Activated CD8-positive, alpha-beta memory T cell treated with anti-CD3 and anti-CD28 coated beads, Interleukin-2, amount 50 U/mL, for 24 hours (primary cell): ENCODE measurements around the gene TWIST2.

Source experiments
- DNase-seq: peaks from one replicate; pipeline ENCODE4 v3.0.0-alpha.2; 2020; ENCODE audit errors: extremely low read depth

TWIST2 gene

DNA sequence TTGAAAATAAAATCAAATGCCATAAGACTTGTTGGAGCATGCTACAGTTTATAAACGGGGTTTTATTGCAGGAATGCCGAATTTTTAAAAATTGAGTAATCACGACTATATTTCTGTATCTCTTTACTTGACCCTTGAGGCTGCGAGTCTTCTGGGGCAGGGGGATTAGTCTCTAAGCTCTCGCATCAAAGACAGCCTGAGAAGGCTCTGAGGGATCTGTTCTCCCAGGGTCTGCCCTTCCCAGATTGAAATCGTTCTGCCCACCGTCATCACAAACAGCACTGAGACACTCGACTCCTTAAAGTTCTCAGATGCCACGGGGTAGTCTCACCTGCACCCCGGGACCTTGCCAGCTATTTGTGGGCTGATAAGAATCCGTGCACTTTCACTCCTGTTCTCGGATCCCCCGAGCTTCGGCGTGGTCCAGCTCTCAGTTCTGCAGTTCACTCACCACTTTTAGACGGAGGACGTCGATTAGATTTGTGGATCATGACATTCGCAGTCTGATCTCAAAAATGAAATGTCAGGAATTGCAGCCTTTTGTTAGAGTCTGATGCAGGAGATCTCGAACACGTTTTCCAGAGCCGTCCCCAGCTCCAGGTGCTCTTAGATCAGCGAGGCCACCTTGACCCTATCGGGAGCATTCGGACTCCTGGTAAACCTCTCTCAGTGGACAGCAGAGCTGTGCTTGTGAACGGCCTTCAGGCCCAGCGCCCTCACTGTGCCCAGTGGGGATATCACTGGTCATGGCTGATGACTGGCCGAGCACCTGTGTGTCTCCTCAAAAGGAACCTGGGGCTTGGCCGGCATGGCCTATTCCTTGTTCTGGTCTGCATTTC is 43.0 kb downstream of the TWIST2 start:
- DNase-seq, result no peak

DNA sequence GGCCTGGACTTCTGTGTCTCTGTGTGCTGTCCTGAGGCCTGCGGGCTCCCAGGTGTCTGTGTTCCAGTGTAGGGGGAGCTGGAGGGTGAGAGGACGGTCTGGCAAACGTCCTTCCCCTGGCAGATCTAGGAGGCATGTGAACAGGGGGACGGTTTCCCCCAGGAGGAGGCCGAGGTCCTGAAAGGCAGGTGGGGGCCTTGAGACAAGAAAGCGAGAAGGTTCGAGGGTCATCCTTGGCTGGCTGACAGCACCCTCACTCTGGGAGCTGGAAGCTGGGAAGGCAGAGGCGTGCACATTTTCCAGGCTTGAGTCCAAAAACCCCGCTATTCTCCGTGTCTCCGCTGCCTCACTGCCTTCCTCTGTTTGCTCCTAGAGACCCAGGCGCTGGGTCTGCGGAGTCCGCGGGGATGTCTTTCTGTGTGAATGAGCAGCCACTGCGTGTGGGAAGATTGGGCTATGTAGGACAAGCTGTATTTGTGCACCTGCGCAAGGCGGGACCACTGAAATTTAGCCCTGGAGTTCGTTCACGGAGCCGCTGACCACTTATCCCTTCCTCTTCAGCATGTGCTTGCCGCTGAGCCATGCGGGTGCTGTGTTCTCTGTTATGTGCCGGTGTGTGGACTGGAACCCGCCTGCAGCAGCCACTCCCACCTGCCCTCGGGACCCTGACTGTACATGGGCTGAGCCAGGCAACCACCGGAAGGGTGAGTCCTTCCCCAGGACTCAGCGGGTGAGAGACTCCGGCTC is 43.7 kb downstream of the TWIST2 start:
- no peak for DNase-seq

DNA sequence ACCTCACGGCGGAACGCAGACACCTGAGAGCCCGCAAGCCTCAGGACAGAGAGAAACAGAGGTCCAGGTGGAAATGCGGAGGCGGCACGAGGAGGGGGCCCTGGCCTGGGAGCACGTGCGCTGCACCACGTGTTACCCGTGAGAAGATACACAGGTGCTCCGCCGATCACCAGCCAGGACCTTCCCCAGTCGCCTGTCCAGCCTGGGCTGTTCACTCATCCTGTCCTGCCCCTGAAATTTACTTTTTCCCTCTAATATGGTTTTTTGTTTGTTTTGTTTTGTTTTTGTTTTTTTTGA is 44.3 kb downstream of the TWIST2 start:
- DNase-seq, result no peak

DNA sequence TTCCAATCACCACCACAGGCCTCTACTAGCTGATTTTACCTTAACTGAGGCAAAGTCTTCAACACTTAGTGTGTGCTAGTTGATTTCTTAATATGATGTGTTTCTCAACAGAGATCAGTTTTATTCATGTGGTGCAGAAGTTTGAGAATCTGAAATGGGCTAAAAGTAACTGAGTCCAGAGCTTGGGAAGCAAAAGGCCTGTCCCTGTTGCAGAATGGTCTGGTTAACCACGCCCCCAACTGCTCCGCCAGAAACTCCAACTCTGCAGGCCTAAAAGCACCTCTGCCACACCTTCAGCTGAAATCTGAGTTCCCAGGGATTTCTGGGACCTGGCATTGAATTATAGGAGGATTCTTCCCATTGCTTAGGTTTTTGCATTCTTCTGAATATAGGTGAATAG is 44.9 kb downstream of the TWIST2 start:
- no peak for DNase-seq

DNA sequence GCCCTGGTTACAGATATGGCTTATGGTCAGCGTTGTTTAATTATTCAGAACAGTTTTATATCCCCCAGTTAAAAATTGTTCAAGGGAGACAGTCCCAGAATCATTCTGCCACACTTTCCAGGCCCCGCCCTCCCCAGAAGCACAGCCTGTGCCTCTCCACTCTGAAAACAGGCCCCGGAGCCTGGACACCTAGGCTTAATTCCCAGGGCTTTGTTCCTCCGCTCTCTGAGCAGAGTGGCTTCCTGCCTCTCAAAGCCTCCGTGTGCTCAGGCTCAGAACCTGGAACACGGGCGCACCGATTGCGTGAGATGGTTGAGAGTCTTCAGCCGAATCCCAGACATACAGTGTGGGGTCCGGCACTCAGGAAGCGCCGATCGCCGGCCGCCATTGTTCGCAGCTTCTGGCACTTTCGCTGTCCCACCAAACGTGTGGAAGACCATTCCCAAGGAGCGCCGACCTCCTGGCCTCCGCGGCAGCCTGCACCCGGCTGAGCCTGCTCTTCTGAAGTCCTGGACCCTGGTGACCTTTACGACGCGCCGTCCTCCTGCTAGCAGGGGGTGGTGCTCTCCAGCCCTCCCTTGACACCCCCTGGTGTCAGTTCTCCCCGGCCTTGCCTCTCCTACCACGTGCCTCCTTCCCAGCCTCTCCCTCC is 45.6 kb downstream of the TWIST2 start:
- no peak for DNase-seq

DNA sequence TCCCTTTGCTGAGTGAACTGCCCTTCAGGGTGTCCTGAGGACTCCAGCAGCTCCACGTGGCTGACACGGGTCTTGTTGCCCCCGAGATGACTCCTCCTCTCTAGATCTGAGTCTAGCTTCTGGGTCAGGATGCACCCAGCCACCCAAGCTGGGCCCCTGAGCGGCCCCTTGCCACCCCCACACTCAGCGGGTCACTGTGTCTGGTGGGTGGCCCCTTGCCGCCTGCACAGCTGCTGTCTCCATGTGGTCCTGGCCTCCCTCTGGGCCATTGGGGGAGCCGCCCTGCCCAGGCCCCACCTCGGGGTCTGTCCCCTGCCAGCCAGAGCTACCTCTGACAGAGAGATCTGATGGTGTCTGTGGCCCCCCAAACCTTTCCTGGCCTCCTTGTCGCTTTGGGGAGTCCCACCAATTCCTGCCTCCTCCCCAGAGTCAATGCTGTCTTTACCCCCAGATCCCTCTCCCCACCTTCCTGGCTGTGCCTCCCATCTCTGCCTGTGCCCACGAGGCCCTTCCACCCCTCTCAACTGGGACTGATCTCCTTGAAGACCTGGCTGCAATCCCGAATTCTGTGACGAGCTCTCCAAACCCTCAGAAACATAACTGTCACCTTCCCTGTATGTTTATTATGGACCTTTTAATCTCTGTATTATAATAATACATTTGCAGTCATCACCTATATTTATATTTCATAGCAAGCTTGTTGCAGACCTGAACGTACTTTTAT is 46.5 kb downstream of the TWIST2 start:
- DNase-seq, result no peak

DNA sequence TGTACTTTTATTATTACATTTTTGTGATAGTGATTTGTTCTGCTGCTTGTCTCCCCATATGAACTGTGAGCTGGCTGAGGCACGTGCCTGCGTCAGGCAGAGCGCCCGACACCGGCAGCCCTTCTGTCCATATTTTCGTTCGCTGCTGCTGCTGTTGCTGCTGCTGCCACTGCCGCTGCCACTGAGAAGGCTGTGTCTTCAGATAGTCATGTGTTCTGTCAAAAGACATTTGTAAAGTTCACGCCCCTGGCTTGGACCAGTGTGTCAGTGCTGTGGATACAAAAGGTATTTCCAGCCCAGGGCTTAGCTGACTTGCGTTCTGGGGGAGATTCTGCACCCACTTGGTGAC is 47.0 kb downstream of the TWIST2 start:
- no peak for DNase-seq

DNA sequence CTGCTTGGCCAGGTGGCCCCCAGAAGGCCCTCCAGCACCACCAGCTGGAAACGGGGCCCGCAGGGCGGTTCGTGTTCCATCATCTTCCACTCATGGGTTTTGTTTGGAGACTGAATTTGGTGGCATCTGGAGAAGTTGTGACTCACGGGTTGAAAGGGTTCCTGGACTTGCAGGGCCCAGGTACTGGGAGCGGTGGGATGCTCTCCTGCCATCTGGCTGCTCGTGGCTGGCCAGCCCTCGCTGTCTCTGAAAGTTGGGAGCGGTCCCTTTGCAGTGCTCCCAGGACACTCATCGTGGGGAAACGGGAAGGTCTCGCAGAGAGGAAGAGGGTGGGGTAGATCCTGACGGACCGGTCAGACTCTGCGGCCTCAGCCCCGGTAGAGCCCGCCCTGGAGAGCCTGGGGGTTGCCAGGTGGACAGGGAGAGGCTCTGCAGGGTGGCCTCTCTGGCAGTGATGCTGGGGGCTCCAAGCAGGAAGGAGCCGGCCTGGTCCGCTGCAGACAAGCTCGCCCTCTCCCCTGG is 47.5 kb downstream of the TWIST2 start:
- no peak for DNase-seq

DNA sequence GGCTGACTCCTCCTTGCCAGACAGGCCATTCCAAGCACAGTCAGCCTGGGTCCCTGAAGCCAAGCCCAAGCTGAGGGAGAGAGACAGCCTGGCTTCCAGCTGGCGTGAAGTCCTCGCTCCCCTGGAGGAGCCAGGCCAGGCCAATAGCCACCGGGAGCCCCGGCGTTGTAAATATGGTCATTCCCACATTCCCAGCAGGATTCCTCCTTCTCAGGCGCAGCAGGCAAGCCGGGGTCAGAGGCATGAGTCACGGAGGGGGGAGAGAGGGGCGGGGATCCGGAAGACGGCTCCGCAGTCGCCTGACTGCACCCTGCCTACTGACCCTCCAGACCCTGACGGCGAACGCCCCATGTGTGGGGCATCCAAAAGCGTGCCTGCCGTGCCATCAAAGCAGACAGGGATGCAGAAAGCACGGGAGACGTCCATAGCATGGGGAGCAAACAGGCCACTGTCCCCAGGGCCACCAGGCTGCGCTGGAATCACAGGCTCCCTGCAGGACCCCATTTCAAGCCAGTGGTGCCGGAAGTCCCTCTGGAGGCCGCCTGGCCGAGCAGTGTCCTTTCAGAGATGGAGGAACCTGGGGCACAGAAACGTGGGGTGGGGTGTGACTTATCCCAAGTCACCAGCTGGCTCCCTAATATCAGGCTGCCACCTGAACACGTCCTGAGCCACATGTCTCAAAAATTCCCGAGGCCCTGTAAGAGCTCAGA is 48.2 kb downstream of the TWIST2 start:
- DNase-seq, result no peak

DNA sequence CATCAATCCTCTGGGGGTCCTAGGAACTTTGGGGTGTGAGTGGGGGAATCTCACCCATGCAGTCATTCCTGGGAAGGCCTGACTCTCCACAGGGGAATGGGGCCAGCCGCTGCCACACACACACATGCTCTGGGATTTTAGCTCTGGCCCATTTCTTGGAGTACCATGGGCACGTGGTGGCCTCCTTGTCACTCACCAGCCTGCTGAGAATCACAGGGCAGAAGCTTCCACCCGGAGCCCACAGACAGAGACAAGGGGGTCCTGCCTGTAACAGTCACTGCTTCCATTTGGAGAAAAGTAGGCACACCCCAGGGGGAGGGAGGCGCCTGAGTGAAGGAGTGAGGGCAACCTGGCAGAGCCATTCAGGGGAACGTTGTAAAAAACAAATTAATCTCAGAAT is 48.8 kb downstream of the TWIST2 start:
- DNase-seq, result no peak

DNA sequence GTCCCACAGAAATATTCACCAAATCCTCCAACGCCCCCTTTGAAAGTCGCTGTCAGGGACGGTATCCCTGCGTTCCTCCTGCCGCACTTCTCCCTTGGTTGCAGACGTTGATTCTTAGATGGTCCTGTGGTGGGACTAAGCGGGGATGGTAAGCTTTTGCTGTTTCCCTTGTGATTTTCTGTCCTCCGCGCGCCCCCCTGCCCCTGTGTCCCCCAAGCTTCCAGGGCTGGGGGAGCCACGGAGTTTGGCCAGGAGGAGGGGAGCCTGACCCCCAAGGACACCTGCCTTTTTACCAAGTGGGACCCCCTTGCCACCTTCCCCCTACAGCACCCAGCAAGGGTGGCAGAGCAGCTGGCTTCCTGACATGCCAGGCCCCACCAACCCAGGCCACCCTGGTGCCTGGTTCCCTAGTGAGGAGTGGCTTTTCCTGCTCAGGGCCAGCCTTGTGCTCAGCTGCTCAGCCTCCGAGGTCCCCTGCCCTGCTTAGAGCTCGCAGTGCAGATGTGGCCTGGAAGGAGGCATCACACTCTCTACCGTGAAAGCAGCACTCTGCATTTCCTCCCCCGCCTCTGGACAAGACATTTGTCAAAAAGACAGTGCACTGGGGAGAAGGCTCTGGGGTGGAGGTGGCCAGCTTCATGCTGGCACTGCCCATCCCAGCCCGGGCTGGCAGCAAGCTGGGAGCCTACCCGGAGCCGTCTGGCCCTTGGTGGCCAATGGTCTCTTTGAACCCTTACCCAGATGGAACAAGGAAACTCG is 49.4 kb downstream of the TWIST2 start:
- DNase-seq, result no peak

DNA sequence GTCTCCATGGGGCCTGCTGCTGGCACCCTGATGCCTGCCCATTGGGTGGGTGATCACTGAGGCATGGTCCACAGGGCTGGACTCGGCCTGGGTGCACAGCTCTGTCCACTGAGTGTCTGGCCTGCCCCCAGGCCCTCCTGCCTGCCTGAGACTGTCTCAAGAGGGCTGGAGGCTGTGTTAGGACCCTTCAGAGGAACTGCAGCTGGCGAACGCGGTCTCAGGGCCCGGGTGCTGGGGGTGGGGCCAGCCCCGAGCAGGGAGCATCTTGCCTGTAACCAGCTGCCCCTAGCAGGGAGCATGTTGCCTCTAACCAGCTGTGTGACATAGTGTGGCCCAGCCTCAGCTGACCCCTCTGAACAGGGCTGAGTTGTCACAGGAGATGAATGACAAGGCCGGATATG is 50.0 kb downstream of the TWIST2 start:
- no peak for DNase-seq

DNA sequence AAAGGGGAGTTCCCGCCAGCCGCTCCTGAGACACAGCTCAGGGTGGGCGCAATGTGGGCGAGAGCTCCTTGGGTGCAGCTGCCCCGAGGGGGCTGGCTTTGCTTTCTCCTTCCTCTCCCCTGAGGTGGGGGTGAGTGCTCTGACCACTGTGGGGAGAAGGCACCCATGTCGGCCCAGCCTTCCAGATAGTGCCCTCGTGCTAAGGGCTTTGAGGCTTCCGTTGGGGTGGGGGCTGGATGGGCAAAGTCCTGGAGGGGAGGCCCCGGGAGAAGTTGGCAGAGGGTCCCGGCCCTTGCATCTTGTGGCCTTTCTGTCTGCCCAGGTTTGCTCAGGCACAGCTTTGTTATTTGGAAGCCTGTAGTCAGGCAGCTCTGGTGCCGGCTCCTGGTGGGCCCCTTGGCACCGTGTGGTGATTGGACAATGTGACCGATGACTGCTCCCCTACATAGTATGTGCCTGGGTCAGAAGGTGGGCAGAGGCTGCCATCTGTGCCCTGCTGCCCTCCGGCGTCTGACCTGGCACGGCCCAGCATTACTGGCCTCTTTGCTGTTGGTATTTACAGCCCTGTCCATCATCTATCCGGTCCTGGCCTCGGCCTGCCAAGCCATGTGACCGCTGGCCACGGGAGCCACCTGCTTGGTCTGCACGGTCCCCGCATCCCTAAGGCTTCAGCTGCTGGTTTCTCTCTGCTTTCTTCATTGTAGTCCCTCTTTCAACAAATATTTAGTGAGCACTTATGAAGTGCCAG is 50.8 kb downstream of the TWIST2 start:
- no peak for DNase-seq

DNA sequence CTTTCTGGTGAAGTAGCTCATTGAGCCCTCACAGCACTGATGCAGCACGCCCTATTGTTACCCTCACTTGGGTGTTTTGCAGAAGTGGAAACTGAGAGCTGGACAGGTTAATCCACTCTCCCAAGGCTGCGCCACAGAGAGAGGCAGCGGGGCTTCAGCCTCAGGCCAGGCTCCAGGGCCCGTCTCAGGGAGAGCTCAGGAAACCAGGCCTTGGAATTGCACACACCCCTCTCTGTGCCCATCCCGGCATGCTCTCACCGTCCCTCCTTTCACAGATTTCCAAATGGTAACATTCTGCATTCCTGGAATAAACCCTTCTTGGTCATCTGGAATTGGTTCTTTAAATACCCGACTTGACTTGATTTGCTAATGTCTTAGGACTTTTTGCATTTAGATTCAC is 51.5 kb downstream of the TWIST2 start:
- DNase-seq, result no peak

DNA sequence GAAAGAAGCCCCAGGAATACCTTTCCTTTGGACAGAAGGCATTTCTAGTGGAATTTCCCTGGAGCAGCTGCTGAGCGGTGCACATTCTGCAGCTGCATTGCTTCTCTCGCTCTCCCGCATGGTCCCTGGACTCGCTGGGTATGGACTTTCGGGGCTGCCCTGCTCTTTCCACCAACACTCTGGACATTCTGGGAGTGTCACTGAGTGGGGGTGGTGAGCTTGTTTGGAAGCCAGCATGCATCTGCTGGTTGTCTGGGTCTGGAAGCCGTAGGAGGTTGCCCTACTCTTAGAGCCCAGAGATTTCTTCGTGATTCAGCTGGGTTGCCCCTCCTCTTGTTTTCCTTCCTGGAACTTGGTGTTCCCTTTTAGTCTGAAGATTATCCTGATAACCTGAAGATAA is 52.6 kb downstream of the TWIST2 start:
- no peak for DNase-seq

DNA sequence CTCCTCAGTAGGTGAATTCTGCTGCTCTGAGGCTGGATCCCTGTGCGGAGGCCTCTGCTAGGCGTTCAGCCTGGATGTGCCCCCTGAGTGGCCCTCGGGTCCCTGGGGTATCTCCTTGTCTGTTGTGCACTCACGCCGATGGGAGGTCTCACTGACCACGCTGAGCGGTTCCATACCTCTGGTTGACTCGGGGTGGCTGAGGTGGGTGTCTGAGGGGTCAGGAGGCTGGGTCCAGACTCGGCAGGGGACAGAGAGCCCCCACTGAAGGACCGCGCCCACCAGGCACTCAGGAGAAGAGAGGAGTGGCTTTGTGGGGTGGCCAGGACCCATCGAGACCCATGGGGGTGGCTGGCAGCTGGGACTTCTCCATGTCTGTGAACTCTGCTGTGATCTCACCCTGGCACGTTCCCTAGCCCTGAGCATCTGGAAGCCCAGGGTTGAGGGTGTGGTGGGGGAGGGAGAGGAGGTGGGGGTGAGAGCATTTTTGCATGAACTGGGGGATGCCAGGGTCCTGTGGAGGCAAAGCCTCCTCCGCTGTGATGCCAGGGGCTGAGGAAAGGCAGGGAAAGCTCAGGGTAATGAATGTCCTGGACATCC is 53.7 kb downstream of the TWIST2 start:
- no peak for DNase-seq

DNA sequence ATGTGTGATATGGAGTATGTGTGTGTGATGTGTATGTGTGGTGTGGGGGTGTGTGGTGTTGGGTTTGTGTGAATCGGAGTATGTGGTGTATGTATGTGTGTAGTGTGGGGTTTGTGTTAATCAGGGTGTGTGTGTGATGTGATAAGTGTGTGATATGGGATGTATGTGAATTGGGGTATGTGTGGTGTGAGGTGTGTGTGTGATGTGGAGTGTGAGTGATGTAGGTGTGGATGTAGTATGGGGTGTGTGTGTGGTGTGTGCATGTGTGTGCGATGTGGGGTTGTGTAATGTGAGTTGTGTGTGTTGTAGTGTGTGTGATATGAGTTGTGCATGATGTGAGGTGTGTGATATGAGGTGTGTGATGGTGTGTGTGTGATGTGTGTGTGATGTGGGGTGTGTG is 54.4 kb downstream of the TWIST2 start:
- DNase-seq, result no peak

DNA sequence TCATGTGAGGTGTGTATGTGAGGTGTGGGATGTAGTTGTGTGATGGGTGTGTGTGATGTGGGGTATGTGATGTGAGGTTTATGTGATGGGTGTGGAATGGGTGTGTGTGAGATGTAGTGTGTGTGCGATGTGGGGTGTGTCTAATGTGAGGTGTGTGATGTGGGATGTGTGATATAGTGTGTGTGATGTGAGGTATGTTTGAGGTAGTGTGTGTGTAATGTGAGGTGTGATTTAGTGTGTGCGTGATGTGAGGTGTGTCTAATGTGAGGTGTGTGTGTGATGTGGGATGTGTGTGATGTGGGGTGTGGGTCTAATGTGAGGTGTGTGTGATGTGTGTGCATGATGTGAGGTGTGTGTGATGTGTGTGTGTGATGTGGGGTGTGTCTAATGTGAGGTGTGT is 55.3 kb downstream of the TWIST2 start:
- no peak for DNase-seq

DNA sequence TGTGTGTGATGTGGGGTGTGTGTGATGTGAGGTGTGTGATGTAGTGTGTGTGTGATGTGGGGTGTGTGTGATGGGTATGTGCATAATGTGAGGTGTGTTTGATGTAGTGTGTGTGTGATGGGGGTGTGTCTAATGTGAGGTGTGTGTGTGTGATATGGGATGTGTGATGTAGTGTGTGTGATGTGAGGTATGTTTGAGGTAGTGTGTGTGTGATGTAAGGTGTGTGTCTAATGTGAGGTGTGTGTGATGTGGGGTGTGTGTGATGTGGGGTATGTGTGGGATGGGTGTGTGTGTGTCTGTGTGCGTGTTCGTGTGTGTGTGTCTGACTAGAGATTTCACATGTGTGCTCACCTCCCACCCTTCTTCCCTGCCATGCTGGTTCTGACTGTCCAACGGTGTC is 56.3 kb downstream of the TWIST2 start:
- no peak for DNase-seq

DNA sequence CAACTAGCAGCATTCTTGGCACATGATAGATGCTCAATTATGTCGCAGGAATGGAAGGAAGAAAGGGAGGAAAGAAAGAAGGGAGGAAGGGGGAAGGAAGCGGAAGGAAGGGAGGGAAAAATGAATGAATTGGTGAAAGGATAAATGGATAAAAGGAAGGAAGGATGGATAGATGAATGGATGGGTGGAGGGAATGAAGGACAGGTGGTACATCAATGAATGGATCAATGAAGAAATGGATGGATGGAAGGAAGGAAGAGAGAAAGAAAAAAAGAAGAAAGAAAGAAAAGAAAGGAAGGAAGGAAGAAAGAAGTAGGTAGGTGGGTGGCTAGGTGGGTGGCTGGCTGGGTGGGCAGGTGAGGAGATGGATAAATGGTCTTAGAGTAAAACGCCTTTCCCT is 56.8 kb downstream of the TWIST2 start:
- DNase-seq, result no peak
